Measurements from ENCODE around the gene DNAJC8.

Gene DNAJC8

DNA sequence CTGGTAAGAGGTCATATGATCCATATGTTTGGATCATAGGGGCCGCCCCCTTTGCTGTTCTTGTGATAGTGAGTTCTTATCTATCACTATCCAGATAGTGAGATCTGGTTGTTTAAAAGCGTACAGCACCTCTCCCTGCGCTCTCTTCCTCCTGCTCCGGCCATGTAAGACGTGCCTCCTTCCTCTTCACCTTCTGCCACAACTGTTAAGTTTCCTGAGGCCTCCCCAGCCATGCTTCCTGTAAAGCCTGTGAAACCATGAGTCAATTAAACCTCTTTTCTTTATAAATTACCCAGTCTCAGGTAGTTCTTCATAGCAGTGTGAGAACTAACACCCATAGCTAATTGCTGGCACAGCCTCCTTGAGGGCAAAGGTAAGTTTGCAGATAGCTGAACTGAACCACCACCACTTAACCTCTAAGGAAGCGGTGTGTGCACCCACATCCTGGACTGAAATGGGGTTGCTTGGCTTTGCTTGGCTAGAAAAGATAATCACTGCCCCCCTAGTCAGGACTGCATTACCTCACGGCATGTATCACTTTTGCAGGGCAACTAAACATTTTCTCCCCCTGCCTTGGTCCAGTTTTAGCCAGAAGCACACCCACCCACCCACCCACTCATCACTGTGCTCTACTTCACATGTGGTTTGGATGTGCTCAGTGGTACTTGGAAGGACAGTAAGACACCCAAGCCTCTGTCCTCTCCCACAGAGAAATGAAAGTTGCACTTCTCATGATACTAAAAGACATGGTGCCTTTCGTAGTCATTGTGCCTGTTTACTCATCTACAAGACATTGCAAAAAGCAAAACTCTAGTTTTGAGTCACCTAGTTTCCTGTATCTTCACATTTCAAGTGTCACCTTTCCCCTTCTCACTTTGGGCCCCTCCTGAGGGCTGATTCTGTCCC lies 33.2 kb downstream of the DNAJC8 start:
- DNase-seq: no peak

DNA sequence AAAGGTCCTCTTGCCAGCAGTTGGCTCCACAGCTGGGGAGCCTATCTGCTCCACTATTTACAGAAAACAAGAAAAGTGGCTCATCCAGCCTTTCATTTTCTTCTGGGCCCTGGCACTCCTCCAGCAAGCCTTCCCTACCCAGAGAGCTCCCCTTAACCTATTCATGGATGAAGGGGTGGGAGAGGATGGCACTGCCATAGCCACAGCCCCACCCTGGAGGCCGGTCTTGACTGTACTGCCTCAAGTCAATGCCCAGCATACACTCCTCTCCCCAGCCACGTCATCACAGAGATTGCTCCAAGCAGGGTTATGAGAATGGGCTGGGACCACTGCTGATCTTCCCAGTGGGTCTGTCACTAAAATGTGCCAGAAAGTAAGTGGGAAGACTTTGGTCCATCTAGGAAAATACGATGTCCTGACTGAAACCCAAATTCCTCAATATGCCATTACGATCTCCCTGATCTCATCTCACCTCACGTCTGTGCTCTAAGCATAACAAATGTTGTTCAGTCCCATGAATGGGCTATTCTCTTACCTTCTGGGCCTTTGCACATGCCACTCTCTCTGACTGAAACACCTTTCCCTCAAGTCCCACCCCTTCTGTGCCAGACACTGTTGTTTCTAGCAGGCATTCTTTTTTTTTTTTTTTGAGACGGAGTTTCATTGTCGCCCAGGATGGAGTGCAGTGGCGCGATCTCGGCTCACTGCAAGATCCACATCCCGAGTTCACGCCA lies 35.0 kb downstream of the DNAJC8 start:
- no peak for DNase-seq

DNA sequence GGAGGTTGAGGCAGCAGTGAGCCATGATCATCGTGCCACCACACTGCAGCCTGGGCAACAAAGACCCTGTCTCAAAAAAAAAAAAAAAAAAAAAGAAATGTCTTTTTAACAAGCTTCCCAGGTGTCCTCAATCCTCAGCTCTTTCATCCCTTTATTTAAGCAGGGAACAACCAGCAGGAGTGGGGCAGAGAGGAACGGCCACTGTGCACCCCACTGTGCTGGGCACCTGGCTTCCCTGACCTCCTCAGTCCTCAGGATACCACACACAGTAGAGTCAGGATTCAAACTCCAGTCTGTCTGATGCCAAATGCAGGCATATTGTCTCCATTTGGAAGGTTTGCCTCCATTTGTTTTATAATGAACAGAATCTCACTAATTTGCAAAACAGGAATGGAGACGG lies 36.5 kb downstream of the DNAJC8 start:
- DNase-seq: no peak

DNA sequence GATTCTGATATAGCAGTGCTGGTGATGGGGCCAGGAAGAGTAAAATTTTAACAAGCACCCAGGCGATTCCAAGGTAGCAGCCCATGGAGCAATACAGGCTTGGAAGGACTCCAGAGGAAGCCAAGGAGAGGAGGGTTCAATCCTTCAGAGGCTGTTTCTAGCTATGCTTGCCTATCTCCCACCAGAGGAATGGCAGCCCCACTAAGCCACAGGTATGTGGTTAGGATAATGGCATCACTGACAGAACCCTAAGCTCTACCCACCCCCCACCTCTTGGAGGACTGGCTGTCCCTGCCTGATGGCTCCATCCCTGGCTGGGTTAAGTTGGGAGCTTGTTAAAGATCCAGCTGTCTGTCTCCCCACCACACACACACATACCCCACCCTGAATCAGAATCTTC lies 37.0 kb downstream of the DNAJC8 start:
- DNase-seq: no peak

DNA sequence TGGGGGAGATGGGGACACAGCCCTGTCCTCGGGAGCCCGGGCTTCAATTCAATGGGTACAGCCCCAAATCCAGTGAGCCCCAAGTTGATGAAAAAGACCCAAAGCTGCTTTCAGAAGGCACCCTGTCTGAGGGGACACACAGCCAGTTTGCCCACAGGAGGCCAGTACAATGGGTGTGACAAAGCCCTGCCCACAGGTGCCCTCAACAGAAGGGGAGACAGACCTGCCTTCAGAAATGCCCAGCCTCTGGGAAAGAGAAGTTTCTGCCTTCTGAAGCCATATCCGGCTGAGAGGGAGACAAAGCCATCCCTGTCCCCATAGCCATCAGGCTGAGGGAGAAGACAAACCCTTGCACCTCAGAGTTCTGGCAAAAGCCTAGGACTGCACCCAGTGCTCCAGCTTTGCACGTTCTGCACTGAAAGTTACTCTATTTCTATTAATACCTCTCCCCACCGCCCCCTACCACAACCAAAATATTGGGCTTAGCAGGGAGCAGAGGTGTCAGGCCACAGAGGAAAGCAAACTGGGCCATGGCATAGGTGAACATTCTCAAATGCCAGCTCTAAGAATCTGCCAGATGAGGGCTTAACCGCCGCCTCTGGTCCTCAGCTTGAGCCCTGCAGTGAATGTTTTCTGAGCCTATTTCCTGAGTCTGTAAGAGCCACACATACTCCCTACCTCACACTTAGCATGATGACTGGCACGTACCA lies 38.3 kb downstream of the DNAJC8 start:
- DNase-seq: no peak

DNA sequence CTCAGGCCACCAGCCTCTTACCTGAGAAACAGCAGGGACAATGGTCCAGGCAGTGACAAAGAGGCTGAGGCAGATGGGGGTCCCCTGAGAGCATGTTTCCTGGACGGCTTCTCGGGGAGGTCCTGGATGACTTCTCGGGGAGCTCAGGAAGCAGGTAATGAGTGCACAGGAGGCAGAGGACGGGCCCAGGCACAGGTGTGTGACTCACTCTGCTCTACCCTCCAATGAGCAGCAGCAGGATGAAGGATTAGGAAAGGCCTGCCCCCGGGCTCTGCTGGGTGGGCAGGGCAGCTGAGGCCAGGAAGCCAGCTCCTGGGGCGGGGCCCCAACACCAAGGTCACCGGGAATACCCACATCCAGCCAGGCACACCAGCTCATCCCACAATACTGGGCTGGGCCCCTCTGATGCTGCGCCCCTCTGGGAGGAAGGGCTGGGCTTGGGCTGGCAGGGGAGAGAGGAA lies 39.1 kb downstream of the DNAJC8 start:
- no peak for DNase-seq

DNA sequence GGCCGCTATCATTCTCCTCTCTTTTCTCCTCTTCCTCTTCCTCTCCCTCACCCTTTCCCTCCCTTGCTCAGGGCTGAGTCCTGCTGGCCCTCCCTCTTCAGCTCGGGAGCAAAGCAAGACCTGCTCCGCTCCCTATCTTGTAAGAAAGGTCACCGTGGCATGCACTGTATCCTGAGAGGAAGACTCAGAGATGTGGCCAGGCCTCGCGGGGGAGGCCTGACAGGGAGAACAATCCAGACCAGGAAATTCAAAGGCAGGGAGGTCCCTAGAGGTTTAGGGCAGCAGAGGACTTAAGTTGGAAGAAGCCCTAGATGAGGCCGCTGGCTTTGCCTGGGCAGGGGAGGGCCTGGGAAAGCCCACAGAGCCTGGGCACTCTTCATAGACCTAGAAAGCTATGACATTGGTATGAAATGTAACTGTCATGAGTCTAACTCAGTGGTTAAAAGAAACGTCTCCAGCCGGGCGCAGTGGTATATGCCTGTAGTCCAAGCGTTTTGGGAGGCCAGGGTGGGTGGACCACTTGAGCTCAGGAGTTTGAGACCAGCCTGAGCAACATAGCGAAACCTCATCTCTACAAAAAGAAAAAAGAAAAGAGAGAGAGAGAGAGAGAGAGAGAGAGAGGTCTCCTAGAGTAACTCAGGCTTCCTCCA lies 41.7 kb downstream of the DNAJC8 start:
- no peak for DNase-seq

DNA sequence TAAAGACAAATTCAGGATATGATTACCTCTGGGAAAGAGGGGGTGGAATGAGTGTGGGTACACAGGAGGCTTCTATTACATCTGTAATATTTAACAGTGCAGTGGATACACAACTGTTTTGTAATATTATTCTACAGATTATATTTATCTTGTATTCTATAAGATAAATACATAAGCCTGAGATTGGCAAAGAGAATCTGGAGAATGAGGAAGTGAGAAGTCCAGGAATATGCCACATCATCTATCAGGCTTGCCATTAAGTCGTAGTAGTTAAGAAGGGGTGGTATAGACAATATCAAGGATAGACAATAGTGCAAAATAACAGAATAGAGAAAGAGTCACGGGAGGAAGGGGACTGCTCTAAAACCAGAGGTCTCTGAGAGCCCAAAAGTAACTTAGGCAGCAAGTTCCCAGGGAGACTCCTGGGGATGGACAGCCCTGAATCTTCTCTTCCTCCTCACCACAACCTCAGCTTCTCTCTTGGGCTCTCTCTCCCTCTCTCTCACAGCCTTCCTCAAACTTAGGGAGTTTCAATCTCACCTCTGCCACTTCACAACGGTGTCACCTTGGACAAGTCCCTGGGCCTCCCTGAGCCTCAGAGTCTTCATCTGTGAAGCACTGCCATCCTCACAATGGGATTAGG lies 42.4 kb downstream of the DNAJC8 start:
- DNase-seq: no peak

DNA sequence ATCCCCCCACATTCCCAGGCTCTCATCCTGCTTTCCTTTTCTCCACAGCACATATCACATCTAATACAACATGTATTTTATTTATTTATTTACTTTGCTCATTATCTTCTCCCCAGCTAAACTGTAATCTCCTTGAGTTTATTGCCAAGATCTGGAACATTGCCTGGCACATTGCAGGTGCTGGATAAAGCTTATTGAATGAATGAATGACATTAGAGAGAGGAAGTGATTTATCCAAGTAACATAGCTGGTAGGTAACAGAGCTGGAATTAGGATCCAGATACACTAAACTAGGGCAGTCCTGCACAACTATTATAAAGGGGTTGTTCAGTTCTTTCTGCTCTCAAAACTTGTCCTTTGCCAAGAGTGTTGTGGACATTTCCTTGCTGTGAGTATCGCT lies 47.8 kb downstream of the DNAJC8 start:
- no peak for DNase-seq

DNA sequence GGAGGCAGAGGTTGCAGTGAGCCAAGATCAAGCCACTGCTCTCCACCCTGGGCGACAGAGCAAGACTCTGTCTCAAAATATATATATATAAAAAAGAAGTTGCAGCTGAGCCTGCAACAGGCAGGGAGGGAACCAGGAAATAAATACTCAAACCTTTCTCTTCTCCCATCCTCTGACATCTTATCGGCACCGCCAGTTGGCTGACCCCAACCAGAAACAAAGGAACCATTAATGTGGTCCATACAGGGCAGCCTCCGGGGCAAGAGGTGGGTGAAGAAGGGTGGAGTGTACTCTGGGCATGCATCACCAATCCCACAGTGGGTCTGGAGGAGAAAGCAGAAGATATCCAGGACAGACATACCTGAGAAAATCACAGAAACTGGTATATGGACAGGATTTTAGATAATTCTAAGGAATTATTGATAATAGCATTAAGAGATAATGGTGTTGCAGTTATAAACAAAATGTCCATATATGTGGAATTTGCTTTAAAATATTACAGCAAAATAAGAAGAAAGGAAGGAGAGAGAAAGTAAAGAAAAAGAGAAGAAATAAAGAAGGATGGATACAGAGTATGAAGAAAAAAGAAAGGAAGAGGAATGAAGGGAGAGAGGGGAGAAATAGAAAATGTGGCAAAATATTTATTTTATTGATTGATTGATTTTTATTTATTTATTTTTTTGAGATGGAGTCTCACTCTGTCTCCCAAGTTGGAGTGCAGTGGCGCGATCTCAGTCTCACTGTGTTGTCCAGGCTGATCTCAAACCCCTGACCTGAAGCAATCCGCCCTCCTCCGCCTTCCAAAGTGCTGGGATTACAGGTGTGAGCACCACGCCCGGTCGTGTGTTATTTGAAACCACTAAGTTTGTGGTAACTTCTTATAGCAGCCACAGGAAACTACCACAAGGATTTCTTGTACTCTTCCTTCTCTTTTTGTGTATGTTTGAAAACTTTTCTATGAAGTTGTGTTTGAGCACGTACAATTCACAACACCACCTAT lies 52.2 kb downstream of the DNAJC8 start:
- no peak for DNase-seq

DNA sequence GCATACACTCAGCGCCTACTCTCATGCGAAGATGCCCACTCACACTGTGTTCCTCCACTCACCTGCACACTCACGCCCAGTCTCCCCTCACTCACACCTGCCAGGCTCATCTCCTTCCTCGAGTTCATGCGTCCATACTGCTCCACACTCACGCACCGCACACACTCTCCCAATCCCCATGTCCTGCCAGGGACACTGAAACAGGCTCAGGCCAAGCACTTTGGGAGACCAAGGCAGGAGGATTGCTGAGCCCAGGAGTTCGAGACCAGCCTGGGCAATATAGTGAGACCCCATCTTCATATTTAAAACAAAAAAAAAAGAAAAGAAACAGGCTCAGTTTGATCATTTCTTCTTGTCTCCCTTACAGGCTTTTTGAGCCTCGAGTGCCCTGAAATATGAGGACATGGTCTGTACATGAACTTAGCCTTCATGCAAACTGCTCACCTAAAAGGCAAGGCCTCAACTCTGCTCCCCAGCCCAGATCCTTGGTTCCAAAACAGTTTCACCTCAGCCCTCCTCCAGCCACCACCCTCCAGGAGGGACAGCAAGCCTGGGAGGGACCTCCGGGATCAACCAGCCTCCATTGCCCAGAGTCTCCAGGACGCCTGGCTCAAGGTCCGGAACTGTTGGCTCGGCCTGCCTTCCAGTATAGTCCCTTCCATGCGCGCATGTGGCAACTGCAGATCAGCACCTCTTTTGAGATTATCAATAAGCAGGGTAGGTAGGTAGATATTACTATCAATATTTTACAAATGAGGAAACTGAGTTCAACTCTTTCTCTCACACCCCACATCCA lies 53.9 kb downstream of the DNAJC8 start:
- no peak for DNase-seq

DNA sequence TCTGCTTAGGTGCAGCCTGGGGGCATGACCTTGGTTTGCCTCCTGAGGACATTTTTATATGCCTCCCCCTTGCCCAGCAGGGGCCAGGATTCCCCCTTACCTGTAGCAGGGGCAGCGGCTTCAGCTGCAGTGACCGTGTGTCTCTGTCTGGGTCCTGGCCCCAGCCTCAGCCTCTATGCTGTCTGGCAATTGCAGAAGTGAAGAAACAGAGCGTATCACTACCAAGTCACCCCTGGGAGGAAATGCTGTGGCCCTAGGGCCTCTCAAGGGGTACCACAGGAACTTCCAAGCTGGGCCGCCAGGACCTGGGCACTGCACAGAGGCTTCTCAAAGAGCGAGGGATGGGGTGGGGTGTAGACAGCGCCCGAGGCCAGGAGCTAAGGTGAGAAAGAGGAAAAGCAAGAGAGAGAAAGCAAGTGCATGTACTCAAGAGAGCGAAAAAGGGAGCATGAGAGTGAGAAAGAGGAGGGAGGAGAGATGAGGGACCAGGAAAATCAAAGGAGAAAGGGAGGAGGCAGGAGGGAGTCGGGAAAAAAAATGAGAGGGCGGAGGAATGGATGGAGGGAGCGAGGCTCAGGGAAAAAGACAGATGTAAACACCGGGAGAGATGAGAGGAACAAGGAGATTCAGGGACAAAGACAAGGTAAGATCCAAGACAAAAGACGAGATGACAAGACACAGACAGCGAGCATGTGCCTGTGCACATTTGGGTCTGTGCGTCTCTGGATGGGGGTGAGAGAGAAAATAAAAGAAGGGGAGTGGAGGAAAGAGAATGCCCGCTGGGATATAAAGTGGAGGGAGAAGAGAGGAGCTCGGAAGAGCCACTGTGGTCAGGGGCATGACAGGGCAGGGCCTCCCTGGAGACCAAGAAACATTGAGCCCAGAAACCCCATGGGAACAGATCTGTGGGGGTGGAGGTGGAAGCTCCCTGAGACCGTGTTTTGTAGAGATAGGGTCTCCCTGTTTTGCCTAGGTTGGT lies 56.0 kb downstream of the DNAJC8 start, which contains the start of gene PTAFR:
Gene PTAFR (minus strand): TSS at position 199 of the 979 bp plus-strand sequence. CDS start 25,669 bp downstream, outside the sequence.
- no peak for DNase-seq

DNA sequence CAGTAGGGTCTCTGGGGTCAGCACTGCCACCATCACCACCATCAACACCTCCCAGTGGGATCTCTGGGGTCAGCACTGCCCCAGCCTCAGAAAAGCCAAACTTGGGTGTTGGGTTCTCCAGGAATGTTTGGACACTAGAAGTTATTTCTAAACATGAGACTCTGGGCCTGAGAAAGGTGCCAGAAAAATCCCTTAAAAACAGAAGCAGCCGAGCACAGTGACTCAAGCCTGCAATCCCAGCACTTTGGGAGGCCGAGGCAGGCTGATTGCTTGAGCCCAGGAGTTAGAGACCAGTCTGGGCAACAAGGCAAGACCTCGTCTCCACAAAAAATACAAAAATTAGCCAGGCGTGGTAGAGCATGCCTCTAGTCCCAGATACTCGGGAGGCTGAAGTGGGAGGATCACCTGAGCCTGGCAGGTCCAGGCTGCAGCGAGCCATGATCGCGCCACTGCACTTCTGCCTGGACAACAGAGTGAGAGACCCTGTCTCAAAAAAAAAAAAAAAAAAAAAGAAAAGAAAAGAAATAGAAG lies 56.8 kb downstream of the DNAJC8 start:
- no peak for DNase-seq

DNA sequence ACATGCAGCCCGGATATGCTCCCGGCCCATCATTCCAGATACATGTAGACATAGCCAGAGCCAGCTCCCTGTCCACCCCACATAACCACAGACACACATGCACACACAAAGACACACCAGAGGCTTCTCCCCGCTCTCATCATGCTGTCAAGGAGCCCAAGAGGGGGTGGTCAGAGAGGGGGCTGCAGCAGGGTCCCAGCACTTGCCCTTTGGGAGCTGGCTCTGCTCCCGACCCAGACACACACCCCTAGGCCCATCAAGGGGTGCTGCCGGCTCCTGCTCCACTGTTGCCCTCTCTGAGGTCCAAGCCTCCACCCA lies 58.9 kb downstream of the DNAJC8 start:
- no peak for DNase-seq

DNA sequence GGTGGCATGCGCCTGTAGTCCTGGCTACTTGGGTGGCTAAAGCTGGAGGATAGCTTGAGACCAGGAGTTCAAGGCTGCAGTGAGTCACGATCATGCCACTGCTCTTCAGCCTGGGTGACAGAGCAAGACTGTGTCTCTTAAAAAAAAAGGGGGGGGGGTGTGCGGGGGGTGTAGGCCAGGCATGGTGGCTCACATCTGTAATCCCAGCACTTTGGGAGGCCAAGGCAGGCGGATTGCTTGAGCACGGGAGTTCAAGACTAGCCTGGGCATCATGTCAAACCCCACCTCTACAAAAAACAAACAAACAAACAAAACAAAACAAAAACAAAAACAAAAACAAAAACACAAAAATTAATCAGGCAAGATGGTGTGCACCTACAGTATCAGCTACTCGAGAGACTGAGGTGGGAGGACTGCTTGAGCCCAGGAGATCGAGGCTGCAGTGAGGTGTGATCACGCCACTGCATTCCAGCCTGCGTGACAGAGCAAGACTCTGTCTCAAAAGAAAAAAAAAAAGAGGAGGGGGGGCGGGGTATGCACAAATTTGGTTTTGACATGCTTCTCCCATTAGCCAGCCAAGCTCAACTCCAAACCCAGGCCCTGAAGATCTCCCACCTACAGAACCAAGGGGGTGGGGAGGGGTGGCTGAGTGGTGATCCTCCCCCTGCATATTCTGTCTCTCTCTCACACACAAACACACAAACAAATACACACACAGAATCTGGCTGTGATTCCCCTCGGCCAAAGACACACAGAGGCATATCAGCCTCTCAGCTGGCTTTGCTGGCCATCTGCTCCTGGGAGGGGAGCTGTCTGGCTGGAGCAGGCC lies 59.5 kb downstream of the DNAJC8 start:
- DNase-seq: no peak

DNA sequence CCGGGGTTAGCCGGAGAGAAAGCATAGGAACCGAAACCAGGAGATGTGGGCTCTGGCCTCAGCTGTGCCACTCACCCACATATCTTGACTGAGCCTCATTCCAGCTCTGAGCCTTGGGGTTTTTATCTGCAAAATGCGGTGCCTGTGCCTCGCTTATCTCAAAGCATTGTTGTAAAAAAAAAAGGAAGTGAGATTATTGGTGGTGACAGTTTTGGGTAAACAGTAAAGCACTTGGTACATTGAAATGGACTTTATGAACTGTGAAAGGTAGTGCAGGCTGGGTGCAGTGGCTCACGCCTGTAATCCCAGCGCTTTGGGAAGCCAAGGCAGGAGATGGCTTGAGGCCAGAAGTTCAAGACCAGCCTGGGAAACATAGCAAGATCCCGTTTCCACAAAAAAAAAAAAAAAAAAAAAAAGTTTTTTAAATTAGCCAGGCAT lies 60.1 kb downstream of the DNAJC8 start:
- DNase-seq: no peak

DNA sequence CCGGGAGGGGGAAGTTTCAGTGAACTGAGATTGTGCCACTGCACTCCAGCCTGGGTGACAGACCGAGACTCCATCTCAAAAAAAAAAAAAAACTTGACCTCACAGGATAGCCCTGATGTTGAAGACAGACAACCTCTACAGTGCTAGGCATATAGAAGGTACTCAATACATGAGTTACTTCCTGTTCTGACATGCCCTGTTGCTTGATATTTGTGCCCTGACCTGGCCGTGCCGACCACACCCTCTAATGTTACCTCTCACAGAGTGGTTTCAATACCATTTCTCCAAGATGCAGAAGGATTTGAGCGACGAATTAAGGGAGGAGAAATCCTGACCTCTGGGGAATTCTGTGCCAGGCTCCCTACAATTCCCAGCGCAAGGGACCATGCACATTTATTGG lies 61.6 kb downstream of the DNAJC8 start:
- DNase-seq: no peak

Data from NCI-H2107 (cell line).